ENCODE measurements around the gene LPIN1. TPM values are rescaled to one million over a fixed set of nuclear protein-coding genes. Genes with fewer than 3 reads are reported as not detected.
A peak's percentile ranks its signal among the peaks of the same experiment; 100 is the strongest.

The LPIN1 gene
- total and polyA plus RNA-seq, 12 donors: 18.9 to 61.0 (median 34.4) TPM

- no peak overlapping the region for H3K27ac ChIP-seq
- WGBS, 2 donors: 95% methylated on average over 6 of the region's 6 CpGs
- H3K9me3 ChIP-seq: no peaks in the 10 kb centered on the region
- no peak for ATAC-seq
- TF ChIP-seq CTCF (IDR thresholded peaks at IDR 0.05): no peak
- intact Hi-C loops (cut with DNase I): no loop called here
- H3K4me1 ChIP-seq: peaks cover 0 to 13% (median 4%) of the 10 kb centered on the region in 9 donors
- H3K27me3 ChIP-seq: no peaks in the 10 kb centered on the region
- no peak overlapping the region for H3K4me3 ChIP-seq
- DNase-seq: no peak
- peaks cover 0 to 94% (median 37%) of the 10 kb centered on the region in 9 donors for H3K36me3 ChIP-seq
Observed at GRCh38 chr2:11805024-11805423, 58.6 kb downstream of the LPIN1 start.

- Histone ChIP-seq H3K27ac (no peak overlapping the region), H3K9me3 (no peaks in the 10 kb centered on the region), H3K27me3 (no peaks in the 10 kb centered on the region), H3K4me1 (peaks cover 0 to 19% (median 8%) of the 10 kb centered on the region in 9 donors), H3K4me3 (no peak overlapping the region), H3K36me3 (peaks cover 0 to 90% (median 37%) of the 10 kb centered on the region in 9 donors)
- DNase-seq (no peak), ATAC-seq (no peak)
- intact Hi-C loops (cut with DNase I): no loop called here
- no peak for TF ChIP-seq CTCF (IDR thresholded peaks at IDR 0.05)
- WGBS, 2 donors: 91 to 94% methylated on average over 6 of the region's 6 CpGs
Observed at GRCh38 chr2:11805920-11806319, 59.5 kb downstream of the LPIN1 start.

GRCh38 chr2:11807156-11808015 lies 61.0 kb downstream of the LPIN1 start:
- ATAC-seq: peak in 7 of 8 donors; percentile 25 to 87 (median 55)
- H3K27ac ChIP-seq: peak overlapping the region in 4 of 10 donors; percentile 8 to 40 (median 18)

GRCh38 chr2:11808016-11808400 lies 61.6 kb downstream of the LPIN1 start:
- Histone ChIP-seq H3K27me3 (no peaks in the 10 kb centered on the region), H3K36me3 (peaks cover 0 to 90% (median 31%) of the 10 kb centered on the region in 9 donors), H3K4me3 (no peak overlapping the region), H3K9me3 (no peaks in the 10 kb centered on the region), H3K27ac (peak overlapping the region in 2 of 10 donors; percentile 8 to 40), H3K4me1 (peaks cover 0 to 25% (median 10%) of the 10 kb centered on the region in 9 donors)
- TF ChIP-seq CTCF (IDR thresholded peaks at IDR 0.05): no peak
- intact Hi-C loops (cut with DNase I): no loop called here
- 97 to 98% methylated on average over 8 of the region's 8 CpGs for WGBS, 2 donors
- no peak for DNase-seq
- ATAC-seq: no peak

More at GRCh38 chr2:11807156-11808015, 61.0 kb downstream of the LPIN1 start:
- no peak for DNase-seq
- WGBS, 2 donors: 77 to 79% methylated on average over 11 of the region's 11 CpGs
- Histone ChIP-seq H3K4me3 (no peak overlapping the region), H3K9me3 (no peaks in the 10 kb centered on the region), H3K36me3 (peaks cover 0 to 91% (median 37%) of the 10 kb centered on the region in 9 donors), H3K4me1 (peaks cover 0 to 25% (median 10%) of the 10 kb centered on the region in 9 donors), H3K27me3 (no peaks in the 10 kb centered on the region)
- peak in 2 of 9 donors; percentile 23 to 30 for TF ChIP-seq CTCF (IDR thresholded peaks at IDR 0.05)
- intact Hi-C loops (cut with DNase I): no loop called here

Data from heart right ventricle (tissue), 16 donors.